A673 (cell line): ENCODE measurements around the gene SKAP1. TPM values are rescaled to one million over a fixed set of nuclear protein-coding genes. Genes with fewer than 3 reads are reported as not detected.

Source experiments
- BruUV-seq: library from RNA; stranded (reverse); fragments of 400-500 nt; replicated peaks from 2 replicates; lab custom pipeline; 2021; lab: Mats Ljungman, UMichigan
- CTCF ChIA-PET: fragments of 300-600 bp; sonication (Branson Sonifier 250); formaldehyde crosslinking; loops from one replicate; lab custom pipeline; 2022; ENCODE audit warnings: antibody characterized with exemption; lab: Charles Lee
- POLR2A ChIA-PET: fragments of 300-600 bp; sonication (Branson Sonifier 250); formaldehyde crosslinking; loops from one replicate; lab custom pipeline; 2022; ENCODE audit warnings: antibody characterized with exemption; ENCODE audit not compliant: low non-redundant PET; lab: Charles Lee
- DNase-seq: peaks from one replicate; pipeline ENCODE4 v3.0.0-alpha.2; 2015; ENCODE audit warnings: low spot score
- H3K27ac ChIP-seq: fragments of 200-600 bp; sonication (generic); 2 replicates; pipeline ENCODE4 v1.5.1; 2016; ENCODE audit warnings: mixed run types, low read depth, mild to moderate bottlenecking, mixed read lengths, antibody characterized with exemption, low read length; ENCODE audit not compliant: poor library complexity, severe bottlenecking
- H3K27me3 ChIP-seq: fragments of 200-600 bp; sonication (generic); replicated peaks from 2 replicates; pipeline ENCODE4 v1.6.1; 2017; ENCODE audit warnings: mixed run types, low read depth, mild to moderate bottlenecking, mixed read lengths, antibody characterized with exemption, low read length; ENCODE audit not compliant: insufficient read depth, poor library complexity
- H3K36me3 ChIP-seq: fragments of 200-600 bp; sonication (generic); 2 replicates; pipeline ENCODE4 v1.6.1; 2016; ENCODE audit warnings: mixed run types, mild to moderate bottlenecking, mixed read lengths, antibody characterized with exemption, low read length; ENCODE audit not compliant: insufficient read depth, poor library complexity, severe bottlenecking
- H3K4me1 ChIP-seq: fragments of 200-600 bp; sonication (generic); 2 replicates; pipeline ENCODE4 v1.6.1; 2017; ENCODE audit warnings: mixed run types, mild to moderate bottlenecking, mixed read lengths, antibody characterized with exemption, low read length; ENCODE audit not compliant: insufficient read depth, poor library complexity, severe bottlenecking
- H3K4me3 ChIP-seq: fragments of 200-600 bp; sonication (generic); 2 replicates; pipeline ENCODE4 v1.5.1; 2016; ENCODE audit warnings: low read depth, mixed run types, mild to moderate bottlenecking, mixed read lengths, low read length; ENCODE audit not compliant: poor library complexity, severe bottlenecking
- H3K9me3 ChIP-seq: fragments of 200-600 bp; sonication (generic); 2 replicates; pipeline ENCODE4 v1.6.1; 2016; ENCODE audit warnings: mixed run types, low read depth, mild to moderate bottlenecking, mixed read lengths, antibody characterized with exemption, low read length; ENCODE audit not compliant: poor library complexity, severe bottlenecking
- CTCF ChIP-seq: fragments of 300-800, 200-600 bp; sonication (generic); conservative IDR thresholded peaks from 2 replicates; pipeline ENCODE4 v1.5.1; 2017; ENCODE audit warnings: low read depth, mild to moderate bottlenecking, antibody characterized with exemption, low read length, moderate library complexity, mixed read lengths
- EZH2 ChIP-seq: fragments of 200-600 bp; sonication (generic); IDR thresholded peaks from 2 replicates; pipeline ENCODE4 v1.6.1; 2017; ENCODE audit warnings: borderline replicate concordance, low read depth, mild to moderate bottlenecking, mixed read lengths, antibody characterized with exemption, low read length; ENCODE audit not compliant: poor library complexity, severe bottlenecking
- intact Hi-C: fragments of 100-400 bp; cut with micrococcal nuclease; formaldehyde crosslinking; loops from one replicate; pipeline ENCODE4 v1.10.0; 2022; ENCODE audit not compliant: unreplicated experiment
- total RNA-seq: library from RNA; stranded (reverse); gene quantifications from 2 replicates; pipeline ENCODE4 v1.2.3, GENCODE V29; 2021

SKAP1 gene
- total RNA-seq, 1 experiment from 2014 or later, result not detected

- Histone ChIP-seq H3K4me3 (no peak overlapping the region), H3K27me3 (no peaks in the 10 kb centered on the region), H3K9me3 (no peaks in the 10 kb centered on the region), H3K36me3 (no peaks in the 10 kb centered on the region), H3K4me1 (peaks cover 28% of the 10 kb centered on the region), H3K27ac (no peak overlapping the region)
- CTCF ChIA-PET, result no interaction called here
- intact Hi-C loops, result no loop called here
- no peak for TF ChIP-seq CTCF
- TF ChIP-seq EZH2, result no peak
- no peak for DNase-seq
- POLR2A ChIA-PET, result no interaction called here
- BruUV-seq, result no TSS peak
Measured at GRCh38 chr17:48234922-48235321, 195.1 kb downstream of the SKAP1 start.

GRCh38 chr17:48231995-48232959 is 197.7 kb downstream of the SKAP1 start:
- no peak overlapping the region for H3K4me3 ChIP-seq
- TF ChIP-seq CTCF (no peak), EZH2 (no peak)
- no peaks in the 10 kb centered on the region for H3K27me3 ChIP-seq
- DNase-seq, result no peak
- H3K4me1 ChIP-seq, result peaks cover 11% of the 10 kb centered on the region
- H3K27ac ChIP-seq, result no peak overlapping the region
- intact Hi-C loops, result no loop called here
- CTCF ChIA-PET, result no interaction called here
- POLR2A ChIA-PET, result no interaction called here
- BruUV-seq, result no TSS peak
- H3K9me3 ChIP-seq, result no peaks in the 10 kb centered on the region
- H3K36me3 ChIP-seq, result no peaks in the 10 kb centered on the region

GRCh38 chr17:48229936-48230335 is 200.1 kb downstream of the SKAP1 start:
- POLR2A ChIA-PET, result no interaction called here
- no peaks in the 10 kb centered on the region for H3K9me3 ChIP-seq
- DNase-seq, result no peak
- CTCF ChIA-PET, result no interaction called here
- BruUV-seq, result no TSS peak
- no peaks in the 10 kb centered on the region for H3K36me3 ChIP-seq
- no peak for TF ChIP-seq EZH2
- TF ChIP-seq CTCF, result no peak
- no peak overlapping the region for H3K27ac ChIP-seq
- H3K4me3 ChIP-seq, result no peak overlapping the region
- intact Hi-C loops, result no loop called here
- no peaks in the 10 kb centered on the region for H3K27me3 ChIP-seq
- no peaks in the 10 kb centered on the region for H3K4me1 ChIP-seq
